Neural crest cell (in vitro differentiated cells): ENCODE data around the gene LYRM9. TPM values are rescaled to one million over a fixed set of nuclear protein-coding genes. Genes with fewer than 3 reads are reported as not detected.
"Not testable (repeated sequence)": the region's sequence is repeated elsewhere in the genome, so short reads cannot be mapped to it uniquely, and the experiment has no call there.

Source experiments
- DNase-seq: peaks from one replicate; pipeline ENCODE4 v3.0.0; 2021; ENCODE audit warnings: low read depth, mixed read lengths, low spot score
- H3K27ac Mint-ChIP-seq: one replicate; pipeline ENCODE4 v1.8.0; 2021; ENCODE audit warnings: mild to moderate bottlenecking, mixed read lengths; ENCODE audit not compliant: unreplicated experiment
- H3K27me3 Mint-ChIP-seq: 2 replicates; pipeline ENCODE4 v1.8.0; 2021; ENCODE audit warnings: low read depth, mild to moderate bottlenecking, mixed read lengths
- H3K36me3 Mint-ChIP-seq: 2 replicates; pipeline ENCODE4 v1.8.0; 2021; ENCODE audit warnings: low read depth, mild to moderate bottlenecking, mixed read lengths
- H3K4me1 Mint-ChIP-seq: 2 replicates; pipeline ENCODE4 v1.8.0; 2021; ENCODE audit warnings: mixed read lengths
- H3K4me3 Mint-ChIP-seq: one replicate; pipeline ENCODE4 v1.8.0; 2021; ENCODE audit warnings: mild to moderate bottlenecking, mixed read lengths
- H3K9me3 Mint-ChIP-seq: 2 replicates; pipeline ENCODE4 v1.8.0; 2021; ENCODE audit warnings: mixed read lengths
- CTCF ChIP-seq: fragments of 200-600 bp; sonication (generic); conservative IDR thresholded peaks from 2 replicates; pipeline ENCODE4 v1.5.0; 2021; ENCODE audit warnings: antibody characterized with exemption, mild to moderate bottlenecking
- total RNA-seq: library from RNA; stranded (reverse); gene quantifications from 2 replicates; pipeline ENCODE4 v1.2.1, GENCODE V29; 2021

LYRM9 gene
- total RNA-seq, 1 donor from 2014 or later = 4.3 TPM

DNA sequence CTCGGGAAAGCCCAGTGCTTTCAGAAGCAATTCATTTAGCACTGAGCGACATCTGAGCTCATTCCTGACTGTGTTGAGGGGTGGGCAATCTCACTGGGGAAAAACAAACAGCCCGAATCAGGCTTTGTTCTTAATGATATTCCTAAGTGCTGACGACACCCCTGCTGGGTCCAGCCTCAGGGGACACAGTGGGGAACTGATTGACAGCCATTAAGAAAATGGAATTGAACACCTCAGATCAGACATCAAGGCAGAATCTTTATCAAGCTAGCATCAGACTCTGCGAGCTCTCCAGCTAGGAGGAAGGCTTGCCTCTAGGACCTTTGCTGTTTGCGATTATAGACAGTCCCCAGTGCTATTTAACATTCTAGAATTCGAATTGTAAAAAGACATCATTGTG, 22.5 kb upstream of the LYRM9 start:
- no peak for TF ChIP-seq CTCF
- Mint-ChIP-seq H3K27ac (peak overlapping the region; percentile 20), H3K4me3 (no peak overlapping the region), H3K4me1 (peaks cover 7% of the 10 kb centered on the region), H3K27me3 (peaks cover 68% of the 10 kb centered on the region), H3K9me3 (no peaks in the 10 kb centered on the region), H3K36me3 (no peaks in the 10 kb centered on the region)
- DNase-seq = no peak

DNA sequence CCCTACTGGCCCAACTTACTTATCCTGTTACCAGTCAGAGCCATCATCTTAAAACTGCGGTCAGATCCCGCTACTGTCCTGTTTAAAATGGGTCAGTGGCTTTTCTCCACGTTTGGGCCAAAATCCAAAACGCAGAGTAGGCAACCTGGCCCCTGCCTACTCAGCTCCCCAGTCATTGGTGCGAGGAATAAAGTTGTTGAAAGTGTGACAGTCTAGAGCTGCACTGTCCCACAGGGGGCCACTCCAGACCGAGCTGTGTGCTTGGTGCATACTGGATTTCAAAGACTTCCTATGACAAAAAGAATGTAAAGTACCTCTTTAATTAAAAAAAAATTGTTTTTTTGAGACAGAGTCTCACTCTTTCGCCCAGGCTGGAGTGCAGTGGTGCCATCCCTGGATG, 21.2 kb upstream of the LYRM9 start:
- TF ChIP-seq CTCF = no peak
- H3K36me3 Mint-ChIP-seq = no peaks in the 10 kb centered on the region

GRCh38 chr17:27912964-27913363, 19.8 kb upstream of the LYRM9 start:
- no peak for TF ChIP-seq CTCF
- Mint-ChIP-seq H3K4me3 (no peak overlapping the region), H3K27me3 (peaks cover 72% of the 10 kb centered on the region), H3K27ac (no peak overlapping the region), H3K4me1 (peaks cover 7% of the 10 kb centered on the region), H3K9me3 (no peaks in the 10 kb centered on the region), H3K36me3 (no peaks in the 10 kb centered on the region)
- DNase-seq = no peak

More for the DNA sequence above, 21.2 kb upstream of the LYRM9 start:
- no peak for DNase-seq
- H3K27me3 Mint-ChIP-seq = peaks cover 76% of the 10 kb centered on the region
- H3K27ac Mint-ChIP-seq = no peak overlapping the region
- H3K4me1 Mint-ChIP-seq = peaks cover 7% of the 10 kb centered on the region
- H3K4me3 Mint-ChIP-seq = no peak overlapping the region
- no peaks in the 10 kb centered on the region for H3K9me3 Mint-ChIP-seq

DNA sequence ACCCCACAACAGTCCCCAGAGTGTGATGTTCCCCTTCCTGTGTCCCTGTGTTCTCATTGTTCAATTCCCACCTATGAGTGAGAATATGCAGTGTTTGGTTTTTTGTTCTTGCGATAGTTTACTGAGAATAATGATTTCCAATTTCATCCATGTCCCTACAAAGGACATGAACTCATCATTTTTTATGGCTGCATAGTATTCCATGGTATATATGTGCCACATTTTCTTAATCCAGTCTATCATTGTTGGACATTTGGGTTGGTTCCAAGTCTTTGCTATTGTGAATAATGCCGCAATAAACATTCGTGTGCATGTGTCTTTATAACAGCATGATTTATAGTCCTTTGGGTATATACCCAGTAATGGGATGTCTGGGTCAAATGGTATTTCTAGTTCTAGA, 19.1 kb upstream of the LYRM9 start:
- not testable (repeated sequence) for H3K36me3 Mint-ChIP-seq, DNase-seq, H3K4me3 Mint-ChIP-seq, H3K9me3 Mint-ChIP-seq, H3K27ac Mint-ChIP-seq, H3K4me1 Mint-ChIP-seq
- peaks cover 72% of the 10 kb centered on the region for H3K27me3 Mint-ChIP-seq

- H3K27me3 Mint-ChIP-seq = peaks cover 79% of the 10 kb centered on the region
- no peak for TF ChIP-seq CTCF
- H3K36me3 Mint-ChIP-seq = no peaks in the 10 kb centered on the region
- no peak overlapping the region for H3K27ac Mint-ChIP-seq
- DNase-seq = no peak
- H3K4me3 Mint-ChIP-seq = no peak overlapping the region
- H3K4me1 Mint-ChIP-seq = no peaks in the 10 kb centered on the region
- H3K9me3 Mint-ChIP-seq = peaks cover 2% of the 10 kb centered on the region
Measured at GRCh38 chr17:27907976-27908558, 14.9 kb upstream of the LYRM9 start.

DNA sequence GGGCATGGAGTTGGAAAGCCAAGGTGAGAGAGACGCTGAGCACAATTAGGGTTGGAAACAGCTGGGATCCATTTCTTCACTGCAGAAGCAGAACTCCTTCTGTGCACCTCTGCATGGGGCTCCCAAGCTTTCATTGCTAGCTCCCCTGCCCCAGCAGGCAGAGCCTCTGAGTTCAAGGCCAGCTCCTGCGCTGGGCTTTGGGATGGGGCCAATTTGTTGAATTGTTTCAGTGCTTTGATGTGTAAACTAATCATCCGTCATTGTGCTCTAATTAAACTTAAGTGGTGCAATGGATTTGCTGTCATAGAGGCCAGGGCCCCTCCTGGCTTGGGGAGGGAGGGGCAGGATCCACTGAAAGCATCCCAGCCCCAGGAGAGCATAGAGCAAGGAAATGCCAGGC, 13.5 kb upstream of the LYRM9 start:
- Mint-ChIP-seq H3K4me1 (no peaks in the 10 kb centered on the region), H3K27me3 (peaks cover 74% of the 10 kb centered on the region), H3K36me3 (no peaks in the 10 kb centered on the region), H3K4me3 (no peak overlapping the region), H3K27ac (no peak overlapping the region), H3K9me3 (peaks cover 2% of the 10 kb centered on the region)
- no peak for TF ChIP-seq CTCF
- DNase-seq = no peak
